ENCODE results near the gene MYO1E. TPM values are rescaled to one million over a fixed set of nuclear protein-coding genes. Genes with fewer than 3 reads are reported as not detected.

MYO1E gene
- total RNA-seq, 6 experiments from 2014 or later = 45.2 to 139 (median 68.9) TPM

DNA sequence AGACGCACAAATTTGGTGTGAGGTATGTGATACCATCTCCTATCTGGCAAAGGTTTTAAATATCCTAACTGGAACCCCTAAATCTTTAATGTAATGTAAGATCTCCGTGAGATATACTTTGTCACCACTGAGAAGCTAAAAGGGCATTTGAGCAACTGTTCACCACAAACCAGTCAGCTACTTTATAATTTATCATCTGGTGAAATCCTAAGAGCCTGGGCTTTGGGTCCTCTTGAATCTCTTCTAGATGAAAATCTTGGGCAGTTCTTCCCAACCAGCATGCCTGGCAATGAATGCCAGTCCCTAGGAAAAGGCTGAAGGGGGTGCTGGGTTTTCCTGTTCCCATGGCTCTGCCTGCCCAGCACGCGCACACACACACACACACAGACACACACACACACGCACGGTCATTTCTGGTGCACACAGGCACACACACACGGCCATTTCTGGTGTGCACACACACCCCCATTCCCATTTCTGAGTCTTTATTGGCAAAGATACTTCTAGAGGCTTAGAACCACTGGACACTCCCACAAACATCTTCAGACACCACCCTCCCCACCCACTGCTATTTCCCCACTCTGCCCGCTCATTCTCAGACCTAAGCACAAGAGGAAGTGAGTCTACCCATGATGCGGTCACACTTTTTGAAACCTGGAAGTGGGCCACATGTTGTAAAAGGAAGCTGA, 72.6 kb downstream of the MYO1E start:
- no peaks in the 10 kb centered on the region for H3K9me3 ChIP-seq
- H3K4me3 ChIP-seq = no peak overlapping the region
- no peaks in the 10 kb centered on the region for H3K27me3 ChIP-seq
- intact Hi-C loops (cut with DNase I) = no loop called here
- no peak for TF ChIP-seq POLR2A (IDR thresholded peaks at IDR 0.05)
- no peak for TF ChIP-seq CTCF (IDR thresholded peaks at IDR 0.05)
- no peaks in the 10 kb centered on the region for H3K36me3 ChIP-seq
- peaks cover 0 to 27% (median 0%) of the 10 kb centered on the region in 4 donors for H3K4me1 ChIP-seq
- no peak overlapping the region for H3K27ac ChIP-seq
- WGBS (ENCODE audit: insufficient coverage, low coverage, low lambda C conversion rate, missing lambda C conversion rate) = 42% methylated on average over 9 of the region's 9 CpGs
- peak; percentile 41 to 66 (median 57) for DNase-seq
- peak; percentile 72 to 82 (median 76) for ATAC-seq

GRCh38 chr15:59298854-59299250, 73.8 kb downstream of the MYO1E start:
- TF ChIP-seq CTCF (IDR thresholded peaks at IDR 0.05) (no peak), POLR2A (IDR thresholded peaks at IDR 0.05) (no peak)
- Histone ChIP-seq H3K36me3 (no peaks in the 10 kb centered on the region), H3K4me1 (peaks cover 0 to 16% (median 0%) of the 10 kb centered on the region in 4 donors), H3K27me3 (no peaks in the 10 kb centered on the region), H3K4me3 (no peak overlapping the region), H3K27ac (no peak overlapping the region), H3K9me3 (no peaks in the 10 kb centered on the region)
- DNase-seq (no peak), ATAC-seq (no peak)
- intact Hi-C loops (cut with DNase I) = no loop called here
- 93% methylated on average over 3 of the region's 3 CpGs for WGBS (ENCODE audit: insufficient coverage, low coverage, low lambda C conversion rate, missing lambda C conversion rate)

- WGBS (ENCODE audit: insufficient coverage, low coverage, low lambda C conversion rate, missing lambda C conversion rate) = 80% methylated on average over 8 of the region's 8 CpGs
- Histone ChIP-seq H3K27me3 (no peaks in the 10 kb centered on the region), H3K4me1 (peaks cover 0 to 16% (median 0%) of the 10 kb centered on the region in 4 donors), H3K4me3 (no peak overlapping the region), H3K27ac (no peak overlapping the region), H3K36me3 (no peaks in the 10 kb centered on the region), H3K9me3 (no peaks in the 10 kb centered on the region)
- DNase-seq (no peak), ATAC-seq (no peak)
- TF ChIP-seq CTCF (IDR thresholded peaks at IDR 0.05) (no peak), POLR2A (IDR thresholded peaks at IDR 0.05) (no peak)
- intact Hi-C loops (cut with DNase I) = no loop called here
Measured at GRCh38 chr15:59298225-59298853, 74.3 kb downstream of the MYO1E start.

- Histone ChIP-seq H3K4me1 (peaks cover 0 to 16% (median 0%) of the 10 kb centered on the region in 4 donors), H3K9me3 (no peaks in the 10 kb centered on the region), H3K27me3 (no peaks in the 10 kb centered on the region), H3K36me3 (no peaks in the 10 kb centered on the region), H3K27ac (no peak overlapping the region), H3K4me3 (no peak overlapping the region)
- DNase-seq (no peak), ATAC-seq (peak in 1 of 4 donors; percentile 4)
- intact Hi-C loops (cut with DNase I) = no loop called here
- no peak for TF ChIP-seq POLR2A (IDR thresholded peaks at IDR 0.05)
- TF ChIP-seq CTCF (IDR thresholded peaks at IDR 0.05) = no peak
- WGBS (ENCODE audit: insufficient coverage, low coverage, low lambda C conversion rate, missing lambda C conversion rate) = 60% methylated on average over 4 of the region's 6 CpGs
Measured at GRCh38 chr15:59296181-59296617, 76.5 kb downstream of the MYO1E start.
